ENCODE measurements around the gene TRIM64C.
"Not testable (repeated sequence)": the region's sequence is repeated elsewhere in the genome, so short reads cannot be mapped to it uniquely, and the experiment has no call there.

Gene TRIM64C

DNA sequence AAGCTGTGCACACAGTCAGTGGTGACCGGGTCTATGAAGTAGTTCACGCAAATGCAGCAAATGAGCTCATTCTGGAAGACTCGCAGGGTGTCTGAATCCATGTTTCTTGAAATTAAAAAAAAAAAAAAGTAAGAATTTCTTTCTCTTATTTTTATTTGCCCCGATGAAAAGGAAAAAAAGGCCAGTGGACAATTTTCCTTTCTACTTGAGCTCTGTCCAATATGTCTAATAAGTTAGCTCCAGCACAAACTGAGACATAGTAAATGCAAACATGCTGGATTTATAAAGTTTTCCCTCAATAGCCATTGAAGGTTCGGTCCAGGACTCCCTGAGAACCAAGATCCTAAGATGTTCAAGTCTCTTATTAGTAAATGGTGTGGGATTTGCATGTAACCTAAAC lies at the start of gene TRIM64C:
TRIM64C (minus strand) TSS at position 101 of the 400 bp plus-strand sequence; CDS start at position 101, 0 bp downstream.
- DNase-seq: not testable (repeated sequence)

DNA sequence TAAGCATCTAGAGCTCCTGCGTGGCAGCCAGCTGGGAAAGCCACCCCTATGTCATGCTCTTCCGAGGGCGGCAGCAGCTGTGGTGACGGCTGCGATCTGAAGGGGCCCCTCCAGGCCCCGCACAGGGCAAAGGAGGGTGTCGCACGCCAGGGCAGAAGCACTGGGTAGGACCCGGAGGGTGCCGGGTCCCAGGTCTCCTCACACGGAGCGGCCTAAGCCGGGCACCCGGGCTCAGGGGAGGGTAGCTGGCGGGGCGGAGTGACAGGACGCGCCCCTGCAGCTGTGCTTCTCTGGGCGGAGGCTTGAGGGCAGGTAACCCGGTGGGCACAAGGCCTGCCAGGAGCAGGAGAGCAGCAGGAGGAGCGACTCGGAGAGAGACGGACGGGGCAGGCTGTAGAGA lies 43.4 kb upstream of the TRIM64C start:
- not testable (repeated sequence) for DNase-seq

DNA sequence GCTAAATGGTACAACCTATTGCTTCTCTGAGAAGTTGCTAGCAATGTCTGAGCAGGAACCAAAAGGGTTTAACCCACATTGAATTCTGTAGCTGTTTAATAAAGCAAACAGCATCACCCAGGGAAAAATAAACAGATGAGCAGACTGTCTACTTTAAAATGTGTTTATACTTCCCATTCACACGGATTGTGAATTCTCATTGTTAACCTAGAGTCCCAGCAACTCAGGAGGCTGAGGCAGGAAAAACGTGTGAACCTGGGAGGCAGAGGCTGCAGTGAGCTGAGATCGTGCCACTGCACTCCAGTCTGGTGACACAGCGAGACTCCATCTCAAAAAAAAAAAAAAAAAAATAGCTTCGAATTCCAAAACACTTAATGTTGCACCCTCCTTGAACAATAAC lies 11.0 kb upstream of the TRIM64C start:
- not testable (repeated sequence) for DNase-seq

DNA sequence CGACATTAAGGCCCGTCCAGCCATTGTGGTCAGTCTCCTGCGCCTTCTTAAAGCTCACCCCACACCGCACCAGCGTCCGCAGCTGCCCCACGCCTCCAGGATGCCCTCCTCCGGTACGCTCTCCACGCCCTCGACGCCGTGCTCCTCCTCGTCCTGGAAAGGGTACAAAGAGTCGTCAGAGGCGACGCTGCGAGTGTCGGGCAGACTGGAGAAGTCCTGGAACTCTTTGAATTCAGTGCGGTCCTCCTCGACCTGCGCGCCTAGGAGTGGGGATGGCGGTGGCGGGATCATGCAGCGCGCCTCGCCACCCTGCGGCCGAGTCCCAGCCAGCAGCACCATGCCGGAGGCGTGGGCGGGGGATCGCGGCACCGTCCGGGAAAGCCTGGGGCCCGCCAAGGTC lies 9.1 kb downstream of the TRIM64C start:
- DNase-seq: not testable (repeated sequence)

DNA sequence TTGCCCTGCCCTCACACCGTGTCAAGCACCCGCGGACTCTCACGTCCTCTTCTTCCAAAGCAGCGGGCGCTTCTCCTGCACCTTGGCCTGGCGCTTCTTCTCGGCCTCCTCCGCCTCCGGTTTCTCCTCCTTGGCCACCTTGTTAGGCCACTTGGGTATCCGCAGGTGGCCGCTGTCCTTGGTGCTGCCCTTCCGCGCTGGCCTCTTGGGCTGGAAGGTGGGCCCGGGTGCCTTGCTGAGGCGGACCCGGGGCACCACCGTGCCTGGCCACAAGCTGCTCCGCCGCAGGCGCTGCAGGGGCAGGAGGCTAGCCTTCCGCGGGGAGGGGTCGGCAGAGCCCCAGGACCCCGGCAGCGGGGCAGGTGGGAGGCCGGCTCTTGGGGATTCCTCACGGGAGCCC lies 10.7 kb downstream of the TRIM64C start:
- not testable (repeated sequence) for DNase-seq

DNA sequence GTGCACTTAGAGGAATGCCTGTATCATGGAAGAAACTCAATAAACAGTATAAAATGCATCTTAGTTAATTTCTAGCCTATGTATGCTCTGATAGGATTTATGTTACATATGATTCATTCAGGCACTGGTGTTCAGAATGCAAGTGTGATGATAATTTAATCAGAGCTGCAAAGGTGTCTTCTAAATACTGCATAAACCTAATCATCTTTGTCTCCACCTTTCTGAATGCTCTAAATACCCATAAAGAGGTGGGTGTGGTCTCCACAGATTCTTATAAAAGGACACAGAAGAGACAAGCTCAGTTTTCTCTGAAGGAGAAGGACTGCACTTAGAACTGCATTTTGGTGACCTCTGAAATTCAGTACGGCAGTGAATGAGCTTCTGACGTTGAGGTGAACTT lies 30.4 kb downstream of the TRIM64C start, which contains the start of gene TRIM49B:
TRIM49B (plus strand) TSS at position 301 of the 400 bp plus-strand sequence. CDS start 2,777 bp downstream, outside the sequence.
- DNase-seq: not testable (repeated sequence)

Measured in NCI-H146 (cell line).